ENCODE measurements around the gene COL27A1.

COL27A1 gene

GRCh38 chr9:114248299-114248707 lies 93.0 kb downstream of the COL27A1 start:
- H3K4me3 ChIP-seq (ENCODE audit: low read depth, low read length), result no peak overlapping the region
- no peaks in the 10 kb centered on the region for H3K4me1 ChIP-seq (ENCODE audit: control insufficient read depth, insufficient read depth, low read length)
- no peaks in the 10 kb centered on the region for H3K9me3 ChIP-seq (ENCODE audit: control insufficient read depth, insufficient read depth, low read depth, low read length)
- H3K27ac ChIP-seq (ENCODE audit: extremely low read depth, low read depth, low read length), result no peak overlapping the region
- ChIA-PET CTCF (interaction anchor here (0.6 kb wide), 1 partner anchor 170 kb away, joined by 3 read pairs; no protein-coding TSS in a partner anchor), POLR2A (no interaction called here)
- TF ChIP-seq ZNF121 (tag by site-specific recombination; IDR thresholded peaks at IDR 0.05) (no peak), TCF7L2 (IDR thresholded peaks at IDR 0.05; ENCODE audit: borderline replicate concordance, low read depth, low read length) (no peak), ZBTB21 (tag by site-specific recombination; IDR thresholded peaks at IDR 0.05) (no peak), ZNF324 (tag by site-specific recombination; IDR thresholded peaks at IDR 0.05) (no peak), GLIS1 (tag by site-specific recombination; IDR thresholded peaks at IDR 0.05) (no peak), KLF16 (tag by site-specific recombination; IDR thresholded peaks at IDR 0.05) (no peak), SCRT2 (tag by site-specific recombination; IDR thresholded peaks at IDR 0.05) (no peak), ZBTB49 (tag by site-specific recombination; IDR thresholded peaks at IDR 0.05; ENCODE audit: low read depth) (no peak), ZNF571 (tag by site-specific recombination; IDR thresholded peaks at IDR 0.05) (no peak), ZSCAN23 (tag by site-specific recombination; IDR thresholded peaks at IDR 0.05) (no peak), ZNF366 (tag by site-specific recombination; conservative IDR thresholded peaks at IDR 0.05) (no peak), SETDB1 (IDR thresholded peaks at IDR 0.05; ENCODE audit: insufficient read length, low read length) (no peak), ZNF426 (tag by site-specific recombination; IDR thresholded peaks at IDR 0.05) (no peak)
- H3K36me3 ChIP-seq (ENCODE audit: control insufficient read depth in 2 of 2, insufficient read depth in 1 of 2, low read length in 2 of 2), result no peaks in the 10 kb centered on the region

- Histone ChIP-seq H3K9me3 (ENCODE audit: control insufficient read depth, insufficient read depth, low read depth, low read length) (no peaks in the 10 kb centered on the region), H3K4me3 (ENCODE audit: low read depth, low read length) (no peak overlapping the region), H3K36me3 (ENCODE audit: control insufficient read depth in 2 of 2, insufficient read depth in 1 of 2, low read length in 2 of 2) (no peaks in the 10 kb centered on the region), H3K4me1 (ENCODE audit: control insufficient read depth, insufficient read depth, low read length) (no peaks in the 10 kb centered on the region), H3K27ac (ENCODE audit: extremely low read depth, low read depth, low read length) (no peak overlapping the region)
- ChIA-PET POLR2A (no interaction called here), CTCF (interaction anchor here (0.6 to 1.2 kb wide), 3 partner anchors 10 to 467 kb away, joined by 3 read pairs; no protein-coding TSS in a partner anchor)
- TF ChIP-seq KLF1 (tag by site-specific recombination; IDR thresholded peaks at IDR 0.05) (no peak), ZBTB7A (tag by site-specific recombination; IDR thresholded peaks at IDR 0.05; ENCODE audit: low read depth) (no peak), ZSCAN30 (tag by site-specific recombination; IDR thresholded peaks at IDR 0.05) (no peak), ZNF585B (tag by site-specific recombination; IDR thresholded peaks at IDR 0.05) (no peak), KLF10 (tag by site-specific recombination; IDR thresholded peaks at IDR 0.05) (no peak), YY2 (tag by site-specific recombination; IDR thresholded peaks at IDR 0.05) (no peak), ZNF26 (tag by site-specific recombination; IDR thresholded peaks at IDR 0.05) (no peak), ZNF202 (tag by site-specific recombination; IDR thresholded peaks at IDR 0.05; ENCODE audit: borderline replicate concordance) (no peak), ZNF48 (tag by site-specific recombination; IDR thresholded peaks at IDR 0.05) (no peak), ZNF785 (tag by site-specific recombination; IDR thresholded peaks at IDR 0.05) (no peak), HOXC10 (CRISPR knock-in tag; IDR thresholded peaks at IDR 0.05) (no peak), ZNF660 (tag by site-specific recombination; IDR thresholded peaks at IDR 0.05) (no peak), ZBTB6 (tag by site-specific recombination; IDR thresholded peaks at IDR 0.05) (no peak), SETDB1 (IDR thresholded peaks at IDR 0.05; ENCODE audit: insufficient read length, low read length) (no peak), ZNF292 (tag by site-specific recombination; IDR thresholded peaks at IDR 0.05; ENCODE audit: borderline replicate concordance, low read depth) (no peak), TSHZ1 (tag by site-specific recombination; IDR thresholded peaks at IDR 0.05; ENCODE audit: borderline replicate concordance) (no peak)
Measured at GRCh38 chr9:114249424-114250234, 94.3 kb downstream of the COL27A1 start.

All from HEK293 (cell line).